ENCODE results near the gene PIK3R2. TPM values are rescaled to one million over a fixed set of nuclear protein-coding genes. Genes with fewer than 3 reads are reported as not detected.

PIK3R2 gene
- total RNA-seq, 1 donor from 2014 or later, result 36.4 TPM

DNA sequence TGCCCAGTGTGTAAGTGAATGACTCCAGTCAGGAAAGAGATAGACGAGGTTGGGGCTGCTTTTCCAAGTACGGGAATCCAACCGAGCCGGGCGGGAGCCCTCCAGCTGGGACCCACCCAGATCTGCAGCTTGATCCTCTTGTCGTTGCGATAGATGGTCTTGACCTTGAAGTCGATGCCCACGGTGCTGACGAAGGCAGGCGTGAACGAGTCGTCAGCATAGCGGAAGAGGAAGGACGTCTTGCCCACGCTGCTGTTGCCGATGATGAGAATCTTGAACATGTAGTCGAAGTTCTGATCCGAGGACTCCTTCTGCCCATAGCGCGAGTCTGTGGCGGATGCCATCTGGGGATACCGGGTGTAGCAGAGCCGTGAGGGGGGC, 49.4 kb downstream of the PIK3R2 start:
- Mint-ChIP-seq H3K36me3 (ENCODE audit: unreplicated experiment) (no peaks in the 10 kb centered on the region), H3K4me1 (ENCODE audit: low read depth, unreplicated experiment) (peaks cover 3% of the 10 kb centered on the region), H3K27me3 (ENCODE audit: unreplicated experiment) (peaks cover 3% of the 10 kb centered on the region), H3K4me3 (ENCODE audit: unreplicated experiment) (peak overlapping the region; percentile 47), H3K9me3 (ENCODE audit: unreplicated experiment) (peaks cover 2% of the 10 kb centered on the region), H3K27ac (ENCODE audit: unreplicated experiment) (peak overlapping the region; percentile 11)
- no peak for DNase-seq
- TF ChIP-seq, protein P1, sequence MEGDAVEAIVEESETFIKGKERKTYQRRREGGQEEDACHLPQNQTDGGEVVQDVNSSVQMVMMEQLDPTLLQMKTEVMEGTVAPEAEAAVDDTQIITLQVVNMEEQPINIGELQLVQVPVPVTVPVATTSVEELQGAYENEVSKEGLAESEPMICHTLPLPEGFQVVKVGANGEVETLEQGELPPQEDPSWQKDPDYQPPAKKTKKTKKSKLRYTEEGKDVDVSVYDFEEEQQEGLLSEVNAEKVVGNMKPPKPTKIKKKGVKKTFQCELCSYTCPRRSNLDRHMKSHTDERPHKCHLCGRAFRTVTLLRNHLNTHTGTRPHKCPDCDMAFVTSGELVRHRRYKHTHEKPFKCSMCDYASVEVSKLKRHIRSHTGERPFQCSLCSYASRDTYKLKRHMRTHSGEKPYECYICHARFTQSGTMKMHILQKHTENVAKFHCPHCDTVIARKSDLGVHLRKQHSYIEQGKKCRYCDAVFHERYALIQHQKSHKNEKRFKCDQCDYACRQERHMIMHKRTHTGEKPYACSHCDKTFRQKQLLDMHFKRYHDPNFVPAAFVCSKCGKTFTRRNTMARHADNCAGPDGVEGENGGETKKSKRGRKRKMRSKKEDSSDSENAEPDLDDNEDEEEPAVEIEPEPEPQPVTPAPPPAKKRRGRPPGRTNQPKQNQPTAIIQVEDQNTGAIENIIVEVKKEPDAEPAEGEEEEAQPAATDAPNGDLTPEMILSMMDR (IDR thresholded peaks at IDR 0.05; ENCODE audit: partially characterized antibody, unreplicated experiment), result no peak

GRCh38 chr19:18202778-18203407, 49.9 kb downstream of the PIK3R2 start:
- peak; percentile 49 for DNase-seq
- H3K9me3 Mint-ChIP-seq (ENCODE audit: unreplicated experiment), result peaks cover 2% of the 10 kb centered on the region
- H3K36me3 Mint-ChIP-seq (ENCODE audit: unreplicated experiment), result no peaks in the 10 kb centered on the region
- H3K4me3 Mint-ChIP-seq (ENCODE audit: unreplicated experiment), result peak overlapping the region; percentile 98
- peaks cover 3% of the 10 kb centered on the region for H3K27me3 Mint-ChIP-seq (ENCODE audit: unreplicated experiment)
- peak overlapping the region; percentile 76 for H3K27ac Mint-ChIP-seq (ENCODE audit: unreplicated experiment)
- H3K4me1 Mint-ChIP-seq (ENCODE audit: low read depth, unreplicated experiment), result peaks cover 3% of the 10 kb centered on the region
- TF ChIP-seq, protein P1 (IDR thresholded peaks at IDR 0.05; ENCODE audit: partially characterized antibody, unreplicated experiment), result no peak

DNA sequence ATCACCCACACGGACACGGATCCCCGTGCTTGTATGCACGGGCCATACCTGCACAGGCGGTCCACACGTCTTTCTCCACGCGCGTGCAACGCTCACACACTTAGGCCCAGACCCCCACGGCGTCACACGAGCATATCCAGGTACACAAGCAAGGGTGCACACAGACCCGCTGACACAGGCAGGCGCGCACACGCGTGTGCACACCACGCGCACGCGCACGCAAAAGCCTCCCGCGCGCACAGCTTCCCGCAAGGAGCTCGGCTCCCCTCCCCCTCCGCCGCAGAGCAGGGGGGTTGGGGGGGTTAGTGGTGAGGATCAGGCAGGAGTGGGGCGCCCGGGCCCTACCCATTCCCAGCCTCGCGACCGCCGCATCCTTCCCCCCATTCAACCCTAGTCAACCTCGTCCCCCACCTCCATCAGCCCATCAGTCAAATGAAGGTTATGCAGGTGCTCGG, 50.5 kb downstream of the PIK3R2 start:
- peaks cover 3% of the 10 kb centered on the region for H3K4me1 Mint-ChIP-seq (ENCODE audit: low read depth, unreplicated experiment)
- peaks cover 2% of the 10 kb centered on the region for H3K9me3 Mint-ChIP-seq (ENCODE audit: unreplicated experiment)
- no peak for DNase-seq
- peak overlapping the region; percentile 98 for H3K4me3 Mint-ChIP-seq (ENCODE audit: unreplicated experiment)
- H3K27ac Mint-ChIP-seq (ENCODE audit: unreplicated experiment), result peak overlapping the region; percentile 76
- TF ChIP-seq, protein P1 (IDR thresholded peaks at IDR 0.05; ENCODE audit: partially characterized antibody, unreplicated experiment), result no peak
- H3K27me3 Mint-ChIP-seq (ENCODE audit: unreplicated experiment), result peaks cover 4% of the 10 kb centered on the region
- H3K36me3 Mint-ChIP-seq (ENCODE audit: unreplicated experiment), result no peaks in the 10 kb centered on the region

GRCh38 chr19:18203863-18204393, 51.0 kb downstream of the PIK3R2 start, which contains the start of gene RAB3A:
Gene RAB3A, minus strand, starts transcription at chr19:18204042. Its CDS starts 1,302 bp downstream, at chr19:18202740.
- TF ChIP-seq, protein P1 (IDR thresholded peaks at IDR 0.05; ENCODE audit: partially characterized antibody, unreplicated experiment), result no peak
- H3K9me3 Mint-ChIP-seq (ENCODE audit: unreplicated experiment), result peaks cover 2% of the 10 kb centered on the region
- DNase-seq, result peak; percentile 99
- H3K36me3 Mint-ChIP-seq (ENCODE audit: unreplicated experiment), result no peaks in the 10 kb centered on the region
- H3K4me1 Mint-ChIP-seq (ENCODE audit: low read depth, unreplicated experiment), result peaks cover 3% of the 10 kb centered on the region
- peak within 1 kb of the TSS; percentile 98 for H3K4me3 Mint-ChIP-seq (ENCODE audit: unreplicated experiment)
- peaks cover 4% of the 10 kb centered on the region for H3K27me3 Mint-ChIP-seq (ENCODE audit: unreplicated experiment)
- peak within 1 kb of the TSS; percentile 87 for H3K27ac Mint-ChIP-seq (ENCODE audit: unreplicated experiment)

All from glutamatergic neuron (in vitro differentiated cells).